H1 (cell line): Measurements from ENCODE around the gene AARSD1. TPM values are rescaled to one million over a fixed set of nuclear protein-coding genes. Genes with fewer than 3 reads are reported as not detected.

Source experiments
- CTCF ChIA-PET: fragments of 300-600 bp; sonication (Branson Sonifier 250); formaldehyde crosslinking; loops from one replicate; lab custom pipeline; 2021; ENCODE audit not compliant: partially characterized antibody; lab: Charles Lee
- POLR2A ChIA-PET: fragments of 300-600 bp; sonication (Branson Sonifier 250); formaldehyde crosslinking; loops from one replicate; lab custom pipeline; 2021; ENCODE audit warnings: inconsistent platforms; ENCODE audit not compliant: partially characterized antibody; lab: Charles Lee
- DNase-seq, 2 experiments: peaks; one replicate each; pipeline versions ENCODE4 v3.0.0 to v3.0.0-alpha.2; 2010 to 2022; ENCODE audit warnings: low spot score in 2 of 2, low read depth in 1 of 2, mixed read lengths in 1 of 2
- FAIRE-seq: peaks from 2 replicates; lab custom pipeline; 2011; peaks lifted over from hg19 to GRCh38; lab: Jason Lieb, UNC
- H2AFZ ChIP-seq: 2 replicates; pipeline ENCODE4 v1.8.1; 2012; ENCODE audit warnings: low read length, inconsistent platforms
- H2AK5ac ChIP-seq: 2 replicates; pipeline ENCODE4 v1.6.1; 2013; ENCODE audit warnings: low read depth, low read length
- H2BK120ac ChIP-seq: replicated peaks from 2 replicates; pipeline ENCODE3; 2013; ENCODE audit warnings: low read depth, low read length, inconsistent platforms
- H2BK12ac ChIP-seq: 2 replicates; pipeline ENCODE4 v1.6.1; 2013; ENCODE audit warnings: low read depth, low read length
- H2BK15ac ChIP-seq: 2 replicates; pipeline ENCODE4 v1.6.1; 2013; ENCODE audit warnings: low read length
- H2BK20ac ChIP-seq: 2 replicates; pipeline ENCODE4 v1.6.1; 2013; ENCODE audit warnings: low read length
- H2BK5ac ChIP-seq: 2 replicates; pipeline ENCODE4 v1.6.1; 2013; ENCODE audit warnings: low read depth, low read length
- H3K14ac ChIP-seq: 2 replicates; pipeline ENCODE4 v1.6.1; 2013; ENCODE audit warnings: inconsistent platforms; ENCODE audit not compliant: insufficient read length
- H3K18ac ChIP-seq: 2 replicates; pipeline ENCODE4 v1.6.1; 2013; ENCODE audit warnings: low read length; ENCODE audit errors: extremely low read depth
- H3K23ac ChIP-seq: 2 replicates; pipeline ENCODE4 v1.6.1; 2013; ENCODE audit warnings: inconsistent platforms; ENCODE audit not compliant: insufficient read length
- H3K23me2 ChIP-seq: 2 replicates; pipeline ENCODE4 v1.6.1; 2013; ENCODE audit warnings: low read depth, low read length
- H3K27ac ChIP-seq: 2 replicates; pipeline ENCODE4 v1.6.1; 2011; ENCODE audit warnings: low read depth, low read length, inconsistent platforms
- H3K27me3 ChIP-seq, 4 experiments: replicated peaks in 1 of 4; 1 replicate in 1 of 4; 2 replicates in 3 of 4; pipeline versions ENCODE4 v1.6.1 to v1.8.1; 2011 to 2013; ENCODE audit warnings: low read length in 3 of 4, mild to moderate bottlenecking in 3 of 4, inconsistent platforms in 2 of 4, mixed read lengths in 2 of 4, moderate library complexity in 1 of 4; ENCODE audit not compliant: control insufficient read depth in 3 of 4, insufficient read depth in 3 of 4; ENCODE audit errors: extremely low read depth in 1 of 4
- H3K36me3 ChIP-seq, 4 experiments: 2 replicates each; pipeline versions ENCODE4 v1.6.1 to v1.8.1; 2011 to 2013; ENCODE audit warnings: mild to moderate bottlenecking in 4 of 4, low read length in 3 of 4, moderate library complexity in 2 of 4, control low read depth in 1 of 4, inconsistent platforms in 1 of 4; ENCODE audit not compliant: insufficient read depth in 4 of 4, control insufficient read depth in 2 of 4
- H3K4ac ChIP-seq: replicated peaks from 2 replicates; pipeline ENCODE3; 2013; ENCODE audit warnings: low read length, low read depth, mixed read lengths, inconsistent platforms; ENCODE audit not compliant: insufficient read length
- H3K4me1 ChIP-seq, 4 experiments: replicated peaks in 1 of 4; 1 replicate in 1 of 4; 2 replicates in 3 of 4; pipeline versions ENCODE4 v1.6.1 to v1.8.1; 2011 to 2013; ENCODE audit warnings: low read length in 3 of 4, inconsistent platforms in 2 of 4, mixed read lengths in 1 of 4; ENCODE audit not compliant: insufficient read depth in 4 of 4, control insufficient read depth in 3 of 4
- H3K4me2 ChIP-seq, 2 experiments: 2 replicates each; pipeline versions ENCODE4 v1.6.1 to v1.8.1; 2011 to 2013; ENCODE audit warnings: low read depth in 2 of 2, low read length in 2 of 2, control low read depth in 1 of 2, inconsistent platforms in 1 of 2, mild to moderate bottlenecking in 1 of 2; ENCODE audit not compliant: insufficient read depth in 1 of 2
- H3K4me3 ChIP-seq, 4 experiments: fragments of 200-600, 300-600 bp in 1 of 4; sonication (generic), shearing (Covaris generic), sonication (Bioruptor Twin) in 1 of 4; 2 replicates each; pipeline versions ENCODE4 v1.5.1 to v1.8.1; 2011 to 2016; ENCODE audit warnings: low read length in 4 of 4, low read depth in 3 of 4, control low read depth in 2 of 4, inconsistent platforms in 2 of 4, mild to moderate bottlenecking in 2 of 4, mixed read lengths in 1 of 4, moderate library complexity in 1 of 4; ENCODE audit not compliant: insufficient read depth in 2 of 4; ENCODE audit errors: extremely low read depth in 1 of 4
- H3K56ac ChIP-seq: replicated peaks from 2 replicates; pipeline ENCODE3; 2013; ENCODE audit warnings: low read depth, mild to moderate bottlenecking, mixed read lengths, low read length, inconsistent platforms; ENCODE audit not compliant: insufficient read length
- H3K79me1 ChIP-seq: 2 replicates; pipeline ENCODE4 v1.6.1; 2013; ENCODE audit warnings: low read depth, low read length, control low read depth
- H3K79me2 ChIP-seq, 2 experiments: 2 replicates each; pipeline versions ENCODE4 v1.6.1 to v1.8.1; 2012 to 2013; ENCODE audit warnings: low read length in 2 of 2, mild to moderate bottlenecking in 2 of 2, inconsistent platforms in 1 of 2; ENCODE audit not compliant: insufficient read depth in 2 of 2, control insufficient read depth in 1 of 2
- H3K9ac ChIP-seq, 4 experiments: replicated peaks in 1 of 4; 1 replicate in 1 of 4; 2 replicates in 3 of 4; pipeline versions ENCODE4 v1.6.1 to v1.8.1; 2011 to 2013; ENCODE audit warnings: low read depth in 3 of 4, low read length in 3 of 4, control low read depth in 2 of 4, mild to moderate bottlenecking in 2 of 4, moderate library complexity in 2 of 4, inconsistent platforms in 1 of 4; ENCODE audit errors: extremely low read depth in 1 of 4
- H3K9me3 ChIP-seq, 2 experiments: 2 replicates each; pipeline versions ENCODE4 v1.6.1 to v1.8.1; 2012 to 2013; ENCODE audit warnings: mild to moderate bottlenecking in 2 of 2, moderate library complexity in 2 of 2, control low read depth in 1 of 2, inconsistent platforms in 1 of 2, low read depth in 1 of 2, low read length in 1 of 2, mixed read lengths in 1 of 2; ENCODE audit not compliant: insufficient read depth in 2 of 2
- H4K20me1 ChIP-seq, 2 experiments: replicated peaks in 1 of 2; 2 replicates each; pipeline versions ENCODE3 to v1.8.1; 2011 to 2013; ENCODE audit warnings: inconsistent platforms in 2 of 2, low read length in 2 of 2, mild to moderate bottlenecking in 1 of 2; ENCODE audit not compliant: insufficient read depth in 2 of 2, control insufficient read depth in 1 of 2
- H4K5ac ChIP-seq: 2 replicates; pipeline ENCODE4 v1.6.1; 2013; ENCODE audit warnings: low read length, low read depth, mixed read lengths, inconsistent platforms; ENCODE audit not compliant: insufficient read length
- H4K8ac ChIP-seq: 2 replicates; pipeline ENCODE4 v1.8.0; 2013; ENCODE audit warnings: mild to moderate bottlenecking, moderate library complexity, low read length, inconsistent platforms; ENCODE audit not compliant: insufficient read depth; ENCODE audit errors: extremely low read depth
- H4K91ac ChIP-seq: replicated peaks from 2 replicates; pipeline ENCODE3; 2013; ENCODE audit warnings: low read length, mixed read lengths, inconsistent platforms; ENCODE audit not compliant: insufficient read length
- ASH2L ChIP-seq: fragments of 200-600, 300-600 bp; sonication (generic); IDR thresholded peaks from one replicate; pipeline ENCODE4 v1.7.1; 2017; ENCODE audit warnings: low read length
- CREB1 ChIP-seq: IDR thresholded peaks from 2 replicates; pipeline ENCODE4 v1.6.1; 2012; ENCODE audit warnings: inconsistent platforms
- CTCF ChIP-seq, 3 experiments: IDR thresholded peaks; 1 replicate in 2 of 3; 2 replicates in 1 of 3; pipeline versions ENCODE4 v1.5.1 to v1.6.1; 2011; ENCODE audit warnings: low read length in 3 of 3, mild to moderate bottlenecking in 3 of 3, inconsistent platforms in 2 of 3, low read depth in 1 of 3, moderate library complexity in 1 of 3; ENCODE audit not compliant: insufficient read depth in 1 of 3; ENCODE audit errors: control extremely low read depth in 1 of 3
- JUND ChIP-seq: IDR thresholded peaks from 2 replicates; pipeline ENCODE4 v1.6.1; 2011; ENCODE audit warnings: mild to moderate bottlenecking, improper control_type of control experiment, low read length
- MAX ChIP-seq: IDR thresholded peaks from 2 replicates; pipeline ENCODE4 v1.6.1; 2012; ENCODE audit warnings: inconsistent platforms
- NRF1 ChIP-seq: IDR thresholded peaks from 2 replicates; pipeline ENCODE4 v1.6.1; 2011; ENCODE audit warnings: mild to moderate bottlenecking, low read depth, low read length, improper control_type of control experiment
- POLR2A ChIP-seq, 2 experiments: IDR thresholded peaks; 1 replicate in 1 of 2; 2 replicates in 1 of 2; pipeline ENCODE4 v1.6.1; 2011; ENCODE audit warnings: low read depth in 2 of 2, low read length in 2 of 2, mild to moderate bottlenecking in 2 of 2; ENCODE audit errors: control extremely low read depth in 1 of 2
- RBBP5 ChIP-seq: IDR thresholded peaks from 2 replicates; pipeline ENCODE4 v1.7.1; 2012; ENCODE audit warnings: low read depth, mild to moderate bottlenecking, inconsistent platforms, low read length, moderate library complexity, borderline replicate concordance
- SP4 ChIP-seq: IDR thresholded peaks from 2 replicates; pipeline ENCODE4 v1.6.1; 2012; ENCODE audit warnings: low read length, inconsistent platforms
- WGBS, 2 experiments: shearing (Covaris generic) in 1 of 2; methylation state at CpG; one replicate each; pipeline versions ENCODE4 v1.1.6 to v1.1.7; 2013 to 2015; ENCODE audit warnings: low lambda C conversion rate in 2 of 2, mixed read lengths in 2 of 2, inconsistent platforms in 1 of 2, low coverage in 1 of 2, missing lambda C conversion rate in 1 of 2; ENCODE audit not compliant: insufficient replicate concordance in 2 of 2, insufficient coverage in 1 of 2, insufficient read length in 1 of 2; ENCODE audit errors: extremely low coverage in 1 of 2, missing lambda C conversion rate in 1 of 2; 5-methylcytosine and 5-hydroxymethylcytosine counted together
- polyA plus RNA-seq, 7 experiments: library from polyadenylated mRNA; depleted of rRNA in 3 of 7; stranded (reverse) in 5 of 7; unstranded in 2 of 7; fragments of >200 nt in 5 of 7; fragments of 200-250 nt in 2 of 7; gene quantifications; 1 replicate in 5 of 7; 2 replicates in 1 of 7; 4 replicates in 1 of 7; pipeline versions ENCODE4 v1.2.1 to v1.2.3, GENCODE V29; 2011 to 2013; ENCODE audit warnings: missing spikeins in 2 of 7, mixed read lengths in 2 of 7
- total RNA-seq: library from RNA; stranded (reverse); fragmentation: NEBNext Ultra II Directional; extraction: Animal tissue kit (Norgen Biotek cat#: 25700); gene quantifications from 2 replicates; pipeline ENCODE4 v1.2.1, GENCODE V29; 2021

AARSD1 gene
- total and polyA plus RNA-seq, 2 of the 8 experiments (the other 6 are each of a cell fraction or from before 2014, with no cell fraction given): 51.5 to 58.8 TPM

GRCh38 chr17:42980766-42981397 is 16.6 kb upstream of the AARSD1 start:
- Histone ChIP-seq H2BK5ac (no peak overlapping the region; the same call in 1 of the 2 replicates), H3K4me1 (peaks cover 3 to 16% (median 4%) of the 10 kb centered on the region in 4 experiments; a peak in 5 of 7 replicates), H3K27ac (peak overlapping the region; percentile 57; the same call in 1 of the 2 replicates), H2AFZ (peak overlapping the region; percentile 61; the same call in 1 of the 2 replicates), H3K18ac (no peak overlapping the region; the same call in 1 of the 2 replicates), H3K9me3 (no peaks in the 10 kb centered on the region), H2BK15ac (no peak overlapping the region), H2BK120ac (no peak overlapping the region), H3K79me1 (peaks cover 6% of the 10 kb centered on the region; the same call in 1 of the 2 replicates), H2BK12ac (no peak overlapping the region), H3K56ac (peak overlapping the region; percentile 49), H2AK5ac (0 out of 2 replicates have a peak overlapping the region, but pooled peaks have one; percentile 24), H3K36me3 (peaks cover 0 to 2% (median 1%) of the 10 kb centered on the region in 4 experiments; a peak in 2 of 8 replicates), H3K4me2 (peak overlapping the region; percentile 93 to 96), H3K23ac (no peak overlapping the region), H3K27me3 (no peaks in the 10 kb centered on the region), H3K14ac (no peak overlapping the region), H4K5ac (peak overlapping the region; percentile 41), H3K9ac (peak overlapping the region; percentile 74 to 85 (median 78)), H4K8ac (peak overlapping the region; percentile 64; the same call in 1 of the 2 replicates), H4K91ac (no peak overlapping the region), H4K20me1 (peaks cover 0 to 3% of the 10 kb centered on the region in 2 experiments), H3K4me3 (peak overlapping the region; percentile 72 to 96 (median 89)), H2BK20ac (no peak overlapping the region), H3K79me2 (peaks cover 0 to 17% of the 10 kb centered on the region in 2 experiments; a peak in 3 of 4 replicates), H3K4ac (no peak overlapping the region), H3K23me2 (peaks cover 10% of the 10 kb centered on the region)
- DNase-seq (peak in 1 of 2 experiments; percentile 65), FAIRE-seq (no peak)
- 2% methylated on average over 58 of the region's 67 CpGs; no CpG with 5 or more reads in 1 of the 2 experiments for WGBS, 2 experiments
- ChIA-PET CTCF (interaction anchor here (1.0 kb wide), 1 partner anchor 137 kb away, joined by 4 read pairs; the partner anchor contains the start of gene AOC2), POLR2A (interaction anchor here (1.0 to 4.6 kb wide), 4 partner anchors 10 to 39 kb away, joined by 3 to 45 read pairs (median 7); partner anchors contain the start of gene RPL27)
- peak; percentile 42; the same call in 1 of the 2 replicates for TF ChIP-seq RBBP5
- peak; percentile 4 to 34 (median 20); a peak in 3 of 4 replicates for TF ChIP-seq CTCF (IDR thresholded peaks at IDR 0.05; ENCODE audit: control extremely low read depth in 1 of 3, insufficient read depth in 1 of 3, low read depth in 1 of 3, low read length in 3 of 3)
- TF ChIP-seq ASH2L: peak; percentile 63
- TF ChIP-seq NRF1: peak; percentile 17; the same call in 1 of the 2 replicates
- TF ChIP-seq POLR2A (IDR thresholded peaks at IDR 0.05; ENCODE audit: control extremely low read depth in 1 of 2, low read depth in 2 of 2, low read length in 2 of 2): peak in 1 of 2 experiments; percentile 12; a peak in 1 of 3 replicates
- TF ChIP-seq SP4: no peak
- 0 out of 2 replicates have a peak, but pooled peaks have one; percentile 2 for TF ChIP-seq JUND
- peak; percentile 90 for TF ChIP-seq CREB1
- TF ChIP-seq MAX: peak; percentile 79
